ENCODE measurements around the gene PTPN2. TPM values are rescaled to one million over a fixed set of nuclear protein-coding genes. Genes with fewer than 3 reads are reported as not detected.
"Not testable (repeated sequence)": the region's sequence is repeated elsewhere in the genome, so short reads cannot be mapped to it uniquely, and the experiment has no call there.

PTPN2 gene
- total and polyA plus RNA-seq, 11 donors = 7.5 to 33.1 (median 11.5) TPM

DNA sequence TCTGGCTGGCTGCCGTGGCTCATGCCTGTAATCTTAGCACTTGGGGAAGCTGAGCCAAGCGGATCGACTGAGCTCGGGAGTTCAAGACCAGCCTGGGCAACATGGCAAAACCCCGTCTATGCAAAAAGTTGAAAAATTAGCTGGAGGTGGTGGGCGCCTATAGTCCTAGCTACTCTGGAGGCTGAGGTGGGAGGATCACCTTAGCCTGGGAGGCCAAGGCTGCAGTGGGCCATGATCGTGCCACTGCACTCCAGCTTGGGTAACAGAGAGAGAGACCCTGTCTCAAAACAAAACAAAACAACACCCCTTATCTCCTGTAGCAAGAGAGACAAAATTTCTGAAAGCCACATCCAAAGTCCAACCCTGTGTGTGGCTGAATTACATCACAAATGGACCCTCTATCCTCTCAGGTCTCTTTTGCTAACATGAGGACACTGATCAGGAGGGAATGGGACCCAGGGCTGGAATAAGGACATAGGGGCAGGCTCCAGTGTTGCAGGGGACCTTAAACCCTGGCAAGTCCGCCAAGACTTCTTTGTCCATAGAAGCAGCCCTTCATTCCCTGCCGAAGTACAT, 116.4 kb downstream of the PTPN2 start:
- WGBS, 4 donors = 93 to 95% (median 93%) methylated on average over 9 of the region's 9 CpGs
- no peak for TF ChIP-seq POLR2A (IDR thresholded peaks at IDR 0.05)
- TF ChIP-seq, protein P1, sequence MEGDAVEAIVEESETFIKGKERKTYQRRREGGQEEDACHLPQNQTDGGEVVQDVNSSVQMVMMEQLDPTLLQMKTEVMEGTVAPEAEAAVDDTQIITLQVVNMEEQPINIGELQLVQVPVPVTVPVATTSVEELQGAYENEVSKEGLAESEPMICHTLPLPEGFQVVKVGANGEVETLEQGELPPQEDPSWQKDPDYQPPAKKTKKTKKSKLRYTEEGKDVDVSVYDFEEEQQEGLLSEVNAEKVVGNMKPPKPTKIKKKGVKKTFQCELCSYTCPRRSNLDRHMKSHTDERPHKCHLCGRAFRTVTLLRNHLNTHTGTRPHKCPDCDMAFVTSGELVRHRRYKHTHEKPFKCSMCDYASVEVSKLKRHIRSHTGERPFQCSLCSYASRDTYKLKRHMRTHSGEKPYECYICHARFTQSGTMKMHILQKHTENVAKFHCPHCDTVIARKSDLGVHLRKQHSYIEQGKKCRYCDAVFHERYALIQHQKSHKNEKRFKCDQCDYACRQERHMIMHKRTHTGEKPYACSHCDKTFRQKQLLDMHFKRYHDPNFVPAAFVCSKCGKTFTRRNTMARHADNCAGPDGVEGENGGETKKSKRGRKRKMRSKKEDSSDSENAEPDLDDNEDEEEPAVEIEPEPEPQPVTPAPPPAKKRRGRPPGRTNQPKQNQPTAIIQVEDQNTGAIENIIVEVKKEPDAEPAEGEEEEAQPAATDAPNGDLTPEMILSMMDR (IDR thresholded peaks at IDR 0.05) = no peak
- Histone ChIP-seq H3K9me3 (no peaks in the 10 kb centered on the region), H3K4me1 (peaks cover 0 to 3% (median 0%) of the 10 kb centered on the region in 12 donors), H3K27me3 (no peaks in the 10 kb centered on the region), H3K4me3 (no peak overlapping the region), H3K27ac (no peak overlapping the region), H3K36me3 (no peaks in the 10 kb centered on the region)
- ATAC-seq (no peak), DNase-seq (no peak)
- intact Hi-C loops (cut with DNase I) = loop anchor here in 1 of 10 donors (10.0 kb wide), 1 partner anchor 387 kb away; no protein-coding TSS in a partner anchor

DNA sequence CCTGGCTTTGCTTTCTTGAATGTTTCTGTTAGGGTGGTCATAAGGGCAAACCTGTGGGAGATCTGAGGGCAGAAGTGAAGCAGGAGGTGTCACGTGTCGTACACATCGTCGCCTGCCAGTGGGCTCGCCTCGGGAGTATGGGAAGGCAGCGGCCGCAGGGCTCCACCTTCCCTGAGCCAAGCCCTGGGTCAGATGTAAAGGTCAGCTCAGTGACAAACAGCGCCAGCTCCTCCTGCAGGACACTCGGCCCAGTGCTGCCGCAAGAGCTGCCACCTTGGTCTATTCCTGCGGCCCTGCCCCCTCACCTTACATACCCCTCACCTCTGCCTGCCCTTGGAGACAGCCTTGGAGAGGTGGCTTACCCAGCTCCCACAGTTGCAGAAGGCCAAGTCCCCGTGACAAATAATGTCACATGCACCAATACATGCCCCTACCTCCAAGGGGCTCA, 117.0 kb downstream of the PTPN2 start:
- intact Hi-C loops (cut with DNase I) = loop anchor here in 1 of 10 donors (10.0 kb wide), 1 partner anchor 388 kb away; no protein-coding TSS in a partner anchor
- ATAC-seq (no peak), DNase-seq (no peak)
- TF ChIP-seq, protein P1 (IDR thresholded peaks at IDR 0.05) = no peak
- no peak for TF ChIP-seq POLR2A (IDR thresholded peaks at IDR 0.05)
- no peak overlapping the region for H3K4me3 ChIP-seq
- no peaks in the 10 kb centered on the region for H3K27me3 ChIP-seq
- H3K36me3 ChIP-seq = no peaks in the 10 kb centered on the region
- peaks cover 0 to 3% (median 0%) of the 10 kb centered on the region in 12 donors for H3K4me1 ChIP-seq
- WGBS, 4 donors = 38 to 56% (median 44%) methylated on average over 11 to 13 of the region's 13 CpGs
- H3K27ac ChIP-seq = no peak overlapping the region
- H3K9me3 ChIP-seq = no peaks in the 10 kb centered on the region

DNA sequence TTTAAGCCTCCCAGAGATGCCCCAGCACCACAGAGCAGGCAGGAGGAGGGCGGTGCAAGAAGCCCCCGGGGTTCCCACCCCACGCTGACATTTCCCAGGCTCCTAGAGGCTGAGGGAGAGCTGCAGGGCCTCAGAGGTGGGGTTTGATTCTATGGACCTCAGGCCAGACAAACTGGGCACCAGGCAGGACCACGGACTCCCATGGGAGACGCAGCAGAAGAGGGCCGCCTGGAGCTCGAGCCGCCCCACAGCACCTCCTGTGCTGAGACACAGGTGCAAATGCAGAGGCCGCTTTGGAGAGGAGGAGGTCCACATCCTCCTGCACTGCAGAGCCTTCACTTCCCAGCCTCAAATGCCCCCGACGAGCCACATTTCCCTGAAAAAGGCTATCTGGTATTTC, 118.5 kb downstream of the PTPN2 start:
- WGBS, 4 donors = 86 to 93% (median 87%) methylated on average over 9 to 11 of the region's 11 CpGs
- DNase-seq (no peak), ATAC-seq (no peak)
- Histone ChIP-seq H3K4me1 (peaks cover 0 to 3% (median 0%) of the 10 kb centered on the region in 12 donors), H3K27me3 (no peaks in the 10 kb centered on the region), H3K9me3 (no peaks in the 10 kb centered on the region), H3K27ac (no peak overlapping the region), H3K36me3 (no peaks in the 10 kb centered on the region), H3K4me3 (no peak overlapping the region)
- intact Hi-C loops (cut with DNase I) = loop anchor here in 1 of 10 donors (10.0 kb wide), 1 partner anchor 389 kb away; no protein-coding TSS in a partner anchor
- TF ChIP-seq POLR2A (IDR thresholded peaks at IDR 0.05) = no peak
- TF ChIP-seq, protein P1 (IDR thresholded peaks at IDR 0.05) = no peak

DNA sequence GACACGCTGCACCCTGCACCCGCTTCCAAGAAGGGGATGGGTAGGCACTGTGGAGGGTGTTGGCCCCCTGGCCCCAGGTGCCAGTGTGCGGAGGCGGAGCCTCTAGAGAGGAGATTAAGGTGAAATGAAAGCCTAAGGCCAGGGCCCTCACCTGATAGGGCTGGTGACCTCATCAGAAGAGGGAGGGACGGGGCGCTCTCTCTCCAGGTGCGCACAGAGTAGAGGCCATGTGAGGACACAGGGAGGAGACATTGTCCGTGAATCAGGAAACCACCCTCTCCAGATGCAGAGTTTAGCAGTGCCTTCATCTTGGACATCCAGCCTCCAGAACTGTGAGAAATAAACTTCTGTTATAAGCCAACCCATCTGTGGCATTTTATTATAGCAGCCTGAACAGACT, 118.9 kb downstream of the PTPN2 start:
- no peak overlapping the region for H3K27ac ChIP-seq
- no peaks in the 10 kb centered on the region for H3K27me3 ChIP-seq
- DNase-seq (no peak), ATAC-seq (peak in 1 of 4 donors; percentile 30)
- intact Hi-C loops (cut with DNase I) = loop anchor here in 1 of 10 donors (10.0 kb wide), 1 partner anchor 390 kb away; no protein-coding TSS in a partner anchor
- no peak for TF ChIP-seq POLR2A (IDR thresholded peaks at IDR 0.05)
- TF ChIP-seq, protein P1 (IDR thresholded peaks at IDR 0.05) = no peak
- peaks cover 0 to 3% (median 0%) of the 10 kb centered on the region in 12 donors for H3K4me1 ChIP-seq
- WGBS, 4 donors = 74 to 89% (median 82%) methylated on average over 8 of the region's 8 CpGs
- H3K36me3 ChIP-seq = no peaks in the 10 kb centered on the region
- no peak overlapping the region for H3K4me3 ChIP-seq
- H3K9me3 ChIP-seq = no peaks in the 10 kb centered on the region

DNA sequence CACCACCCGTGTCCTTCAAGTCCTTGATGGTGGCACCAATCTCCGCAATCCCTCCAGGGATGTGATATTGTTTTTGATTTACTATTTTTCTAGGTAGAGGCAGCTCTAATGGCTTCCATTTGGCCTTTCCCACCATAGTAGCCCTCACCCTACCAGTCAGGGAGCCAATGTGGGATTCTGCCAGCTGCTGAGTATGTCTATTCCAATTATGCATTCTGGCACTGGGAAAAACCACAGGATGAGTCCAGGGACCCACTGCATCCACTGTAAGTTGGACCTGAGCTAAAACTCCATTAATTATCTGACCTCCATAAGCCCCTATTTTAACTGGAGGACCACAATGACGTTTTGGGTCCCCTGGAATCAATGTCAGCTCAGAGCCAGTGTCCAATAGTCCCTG, 125.5 kb downstream of the PTPN2 start:
- H3K4me1 ChIP-seq; H3K9me3 ChIP-seq; H3K4me3 ChIP-seq; ATAC-seq; H3K36me3 ChIP-seq; H3K27ac ChIP-seq; DNase-seq; H3K27me3 ChIP-seq; intact Hi-C loops (cut with DNase I): not testable (repeated sequence)
- 69 to 90% (median 80%) methylated on average over 3 of the region's 3 CpGs for WGBS, 4 donors

DNA sequence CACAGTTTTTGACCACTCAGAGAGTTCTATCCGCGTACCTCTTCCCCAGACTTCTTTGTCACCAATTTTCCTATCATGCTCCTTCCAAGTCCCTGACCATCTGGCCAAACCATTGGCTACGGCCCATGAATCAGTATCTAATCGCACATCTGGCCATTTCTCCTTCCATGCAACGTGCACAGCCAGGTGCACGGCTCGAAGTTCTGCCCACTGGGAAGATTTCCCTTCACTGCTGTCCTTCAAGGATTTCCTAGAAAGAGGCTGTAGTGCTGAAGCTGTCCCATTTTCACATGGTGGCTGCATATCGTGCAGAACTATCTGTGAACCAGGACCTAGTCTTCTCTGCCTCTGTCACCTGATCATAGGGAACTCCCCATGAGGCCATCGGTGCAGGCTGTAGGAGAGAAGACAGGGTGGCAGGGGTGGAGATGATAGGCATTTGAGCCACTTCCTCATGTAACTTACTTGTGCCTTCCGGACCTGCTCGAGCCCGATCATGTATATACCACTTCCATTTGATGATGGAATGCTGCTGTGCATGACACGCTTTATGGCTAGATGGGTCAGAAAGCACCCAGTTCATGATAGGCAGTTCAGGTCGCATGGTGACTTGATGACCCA, 127.3 kb downstream of the PTPN2 start:
- not testable (repeated sequence) for H3K36me3 ChIP-seq

DNA sequence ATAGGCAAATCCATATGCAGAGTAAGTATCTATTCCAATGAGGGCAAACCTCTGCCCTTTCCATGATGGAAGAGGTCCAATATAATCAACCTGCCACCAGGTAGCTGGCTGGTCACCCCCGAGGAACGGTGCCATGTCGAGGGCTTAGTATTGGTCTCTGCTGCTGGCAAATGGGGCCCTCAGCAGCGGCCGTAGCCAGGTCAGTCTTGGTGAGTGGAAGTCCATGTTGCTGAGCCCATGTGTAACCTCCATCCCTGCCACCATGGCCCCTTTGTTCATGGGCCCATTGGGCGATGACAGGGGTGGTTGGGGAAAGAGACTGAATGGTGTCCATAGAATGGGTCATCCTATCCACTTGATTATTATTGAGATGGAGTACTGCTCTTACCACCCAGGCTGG, 128.4 kb downstream of the PTPN2 start:
- ATAC-seq; H3K4me3 ChIP-seq; H3K36me3 ChIP-seq; DNase-seq; H3K9me3 ChIP-seq; H3K4me1 ChIP-seq; intact Hi-C loops (cut with DNase I); H3K27ac ChIP-seq; H3K27me3 ChIP-seq: not testable (repeated sequence)
- WGBS, 4 donors = 92 to 98% (median 97%) methylated on average over 6 of the region's 6 CpGs

More for the DNA sequence above, 127.3 kb downstream of the PTPN2 start:
- H3K4me1 ChIP-seq; H3K27me3 ChIP-seq; H3K9me3 ChIP-seq; intact Hi-C loops (cut with DNase I); H3K4me3 ChIP-seq; H3K27ac ChIP-seq; ATAC-seq; DNase-seq: not testable (repeated sequence)
- WGBS, 4 donors = 87 to 92% (median 91%) methylated on average over 14 of the region's 14 CpGs

Measured in heart left ventricle (tissue), 16 donors.